OCI-LY7 (cell line): Measurements from ENCODE around the gene OCRL. TPM values are rescaled to one million over a fixed set of nuclear protein-coding genes. Genes with fewer than 3 reads are reported as not detected.

Experiments used
- BruUV-seq: library from RNA; stranded (reverse); fragments of 400-500 nt; replicated peaks from 2 replicates; lab custom pipeline; 2021; lab: Mats Ljungman, UMichigan
- CTCF ChIA-PET: fragments of 300-600 bp; sonication (Branson Sonifier 250); formaldehyde crosslinking; loops from one replicate; lab custom pipeline; 2022; ENCODE audit warnings: antibody characterized with exemption; ENCODE audit not compliant: unreplicated experiment; lab: Charles Lee
- POLR2A ChIA-PET: fragments of 300-600 bp; sonication (Branson Sonifier 250); formaldehyde crosslinking; loops from one replicate; lab custom pipeline; 2022; ENCODE audit warnings: antibody characterized with exemption; lab: Charles Lee
- DNase-seq: peaks from one replicate; pipeline ENCODE4 v3.0.0-alpha.2; 2015; ENCODE audit warnings: low spot score
- H2AFZ ChIP-seq: fragments of 200-600 bp; sonication (generic), shearing (Covaris generic); 2 replicates; pipeline ENCODE4 v1.6.1; 2014; ENCODE audit warnings: mild to moderate bottlenecking, antibody characterized with exemption, low read length, moderate library complexity
- H3K27ac ChIP-seq: fragments of 200-600 bp; sonication (generic); 2 replicates; pipeline ENCODE4 v1.5.1; 2014; ENCODE audit warnings: mixed run types, low read depth, mild to moderate bottlenecking, moderate library complexity, low read length, inconsistent platforms; ENCODE audit not compliant: poor library complexity, severe bottlenecking
- H3K36me3 ChIP-seq: fragments of 200-600 bp; sonication (generic); 2 replicates; pipeline ENCODE4 v1.6.1; 2014; ENCODE audit warnings: mild to moderate bottlenecking, antibody characterized with exemption, low read length, moderate library complexity, mixed read lengths; ENCODE audit not compliant: insufficient read depth
- H3K4me1 ChIP-seq: fragments of 200-600 bp; sonication (generic); 2 replicates; pipeline ENCODE4 v1.5.1; 2014; ENCODE audit warnings: mild to moderate bottlenecking, low read length; ENCODE audit not compliant: insufficient read depth, poor library complexity, severe bottlenecking
- H3K4me2 ChIP-seq: fragments of 200-600 bp; sonication (generic); 2 replicates; pipeline ENCODE4 v1.6.1; 2014; ENCODE audit warnings: mild to moderate bottlenecking, low read length
- H3K4me3 ChIP-seq: fragments of 200-600 bp; sonication (generic); 2 replicates; pipeline ENCODE4 v1.5.1; 2014; ENCODE audit warnings: mild to moderate bottlenecking, low read depth, low read length; ENCODE audit not compliant: poor library complexity, severe bottlenecking
- H3K79me2 ChIP-seq: fragments of 200-600 bp; sonication (generic); 2 replicates; pipeline ENCODE4 v1.6.1; 2016; ENCODE audit warnings: low read depth, mild to moderate bottlenecking, low read length, moderate library complexity, mixed read lengths; ENCODE audit not compliant: insufficient read depth
- H3K9me2 ChIP-seq: fragments of 200-600 bp; sonication (generic); 2 replicates; pipeline ENCODE4 v1.6.1; 2016; ENCODE audit warnings: mild to moderate bottlenecking, low read length, mixed read lengths; ENCODE audit not compliant: insufficient read depth
- H3K9me3 ChIP-seq: fragments of 200-600 bp; sonication (generic); 2 replicates; pipeline ENCODE4 v1.6.1; 2014; ENCODE audit warnings: mild to moderate bottlenecking, mixed run types, low read length, mixed read lengths
- H4K20me1 ChIP-seq: fragments of 200-600 bp; sonication (generic); 2 replicates; pipeline ENCODE4 v1.6.1; 2014; ENCODE audit warnings: mild to moderate bottlenecking, antibody characterized with exemption, low read length, moderate library complexity, mixed read lengths; ENCODE audit not compliant: insufficient read depth
- EZH2phosphoT487 ChIP-seq: fragments of 200-600 bp; sonication (generic); IDR thresholded peaks from 2 replicates; pipeline ENCODE4 v1.6.1; 2018; ENCODE audit warnings: low read depth, borderline replicate concordance, mild to moderate bottlenecking, mixed run types, antibody characterized with exemption, low read length, moderate library complexity, mixed read lengths
- intact Hi-C: fragments of 100-400 bp; cut with micrococcal nuclease; formaldehyde crosslinking; loops from one replicate; pipeline ENCODE4 v1.10.0; 2022; ENCODE audit not compliant: unreplicated experiment
- small RNA-seq: library from RNA; depleted of rRNA; stranded (forward); fragments of <200 nt; gene quantifications from one replicate; pipeline ENCODE3, GENCODE V24; 2014
- total RNA-seq, 2 experiments: library from RNA; depleted of rRNA in 1 of 2; stranded (reverse); fragments of >200 nt in 1 of 2; shearing (Covaris generic) in 1 of 2; gene quantifications; 2 replicates each; pipeline ENCODE4 v1.2.3, GENCODE V29; 2014 to 2022
- TF ChIP-seq, protein P1 (sequence below): fragments of 200-600 bp; sonication (generic); conservative IDR thresholded peaks from 2 replicates; pipeline ENCODE4 v1.5.1; 2014; ENCODE audit warnings: mild to moderate bottlenecking, antibody characterized with exemption, low read length, moderate library complexity, mixed read lengths

The OCRL gene
- total RNA-seq, 2 experiments from 2014 or later, result 3.1 to 6.7 TPM

DNA sequence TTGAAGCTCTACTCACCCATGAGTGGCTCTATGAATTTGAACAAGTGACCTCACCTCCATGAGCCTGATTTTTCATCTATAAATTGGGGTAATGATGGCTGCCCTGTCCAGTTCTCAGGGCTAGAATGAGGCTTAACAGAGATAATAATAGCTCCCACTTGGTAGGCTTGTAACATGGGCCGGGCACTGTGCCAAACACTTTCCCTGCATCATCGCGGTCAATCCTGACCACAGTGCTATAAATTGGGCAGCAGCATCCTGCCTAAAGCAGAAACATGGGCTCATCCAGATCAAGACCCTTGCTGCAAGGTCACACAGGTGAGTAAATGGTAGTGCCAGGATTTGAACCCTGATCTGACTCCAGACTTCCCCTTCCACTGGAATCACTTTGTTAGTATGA is 101.9 kb downstream of the OCRL start:
- H3K9me3 ChIP-seq, result no peaks in the 10 kb centered on the region
- no peaks in the 10 kb centered on the region for H3K4me1 ChIP-seq
- ChIA-PET POLR2A (no interaction called here), CTCF (no interaction called here)
- H2AFZ ChIP-seq, result no peak overlapping the region
- TF ChIP-seq EZH2phosphoT487, result no peak
- TF ChIP-seq, protein P1, sequence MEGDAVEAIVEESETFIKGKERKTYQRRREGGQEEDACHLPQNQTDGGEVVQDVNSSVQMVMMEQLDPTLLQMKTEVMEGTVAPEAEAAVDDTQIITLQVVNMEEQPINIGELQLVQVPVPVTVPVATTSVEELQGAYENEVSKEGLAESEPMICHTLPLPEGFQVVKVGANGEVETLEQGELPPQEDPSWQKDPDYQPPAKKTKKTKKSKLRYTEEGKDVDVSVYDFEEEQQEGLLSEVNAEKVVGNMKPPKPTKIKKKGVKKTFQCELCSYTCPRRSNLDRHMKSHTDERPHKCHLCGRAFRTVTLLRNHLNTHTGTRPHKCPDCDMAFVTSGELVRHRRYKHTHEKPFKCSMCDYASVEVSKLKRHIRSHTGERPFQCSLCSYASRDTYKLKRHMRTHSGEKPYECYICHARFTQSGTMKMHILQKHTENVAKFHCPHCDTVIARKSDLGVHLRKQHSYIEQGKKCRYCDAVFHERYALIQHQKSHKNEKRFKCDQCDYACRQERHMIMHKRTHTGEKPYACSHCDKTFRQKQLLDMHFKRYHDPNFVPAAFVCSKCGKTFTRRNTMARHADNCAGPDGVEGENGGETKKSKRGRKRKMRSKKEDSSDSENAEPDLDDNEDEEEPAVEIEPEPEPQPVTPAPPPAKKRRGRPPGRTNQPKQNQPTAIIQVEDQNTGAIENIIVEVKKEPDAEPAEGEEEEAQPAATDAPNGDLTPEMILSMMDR, result no peak
- no peak overlapping the region for H3K4me3 ChIP-seq
- no peaks in the 10 kb centered on the region for H3K36me3 ChIP-seq
- no peaks in the 10 kb centered on the region for H3K79me2 ChIP-seq
- DNase-seq, result no peak
- intact Hi-C loops, result no loop called here
- no TSS peak for BruUV-seq
- no peak overlapping the region for H3K27ac ChIP-seq
- no peaks in the 10 kb centered on the region for H3K9me2 ChIP-seq
- H3K4me2 ChIP-seq, result no peak overlapping the region
- no peaks in the 10 kb centered on the region for H4K20me1 ChIP-seq

Small RNA genes lying within 50 kb of the gene (small RNA-seq; reads per million reads assigned to genes)
- not detected for gene RF01169

Other genes with a start within 250 kb of the OCRL start
- gene SMARCA1, start 16.8 kb upstream of the OCRL start, total RNA-seq (2014; rRNA removed; shearing (Covaris generic)), result not detected in 2 replicates
- gene SMARCA1, start 16.8 kb upstream of the OCRL start, total RNA-seq (2022), result 0.19 TPM in 1 of 2 replicates, not detected in the other
- not detected in 2 replicates for gene APLN, start 114.7 kb downstream of the OCRL start, total RNA-seq (2014; rRNA removed; shearing (Covaris generic))
- gene APLN, start 114.7 kb downstream of the OCRL start, total RNA-seq (2022), result 0.13 TPM in 1 of 2 replicates, not detected in the other
- gene XPNPEP2, start 198.7 kb downstream of the OCRL start, total RNA-seq (2014; rRNA removed; shearing (Covaris generic)), result not detected in 2 replicates
- gene XPNPEP2, start 198.7 kb downstream of the OCRL start, total RNA-seq (2022), result not detected in 2 replicates
- gene SASH3, start 239.7 kb downstream of the OCRL start, total RNA-seq (2014; rRNA removed; shearing (Covaris generic)), result 163 and 194 TPM in 2 replicates
- 150 and 157 TPM in 2 replicates for gene SASH3, start 239.7 kb downstream of the OCRL start, total RNA-seq (2022)